GM19455 (cell line): ENCODE data around the gene MYMK.
A peak's percentile ranks its signal among the peaks of the same experiment; 100 is the strongest.

Experiments
- ATAC-seq: cut with Tn5 transposase; IDR thresholded peaks from one replicate; pipeline ENCODE4 v1.9.1; 2021; ENCODE audit not compliant: unreplicated experiment

Gene MYMK

GRCh38 chr9:133488686-133489252, 36.0 kb downstream of the MYMK start:
- ATAC-seq = no peak

GRCh38 chr9:133487331-133487725, 37.4 kb downstream of the MYMK start:
- no peak for ATAC-seq

- ATAC-seq = peak; percentile 17
Measured at GRCh38 chr9:133485531-133486260, 39.1 kb downstream of the MYMK start.

GRCh38 chr9:133484671-133485437, 39.9 kb downstream of the MYMK start:
- ATAC-seq = no peak

- ATAC-seq = no peak
Measured at GRCh38 chr9:133483611-133484010, 41.1 kb downstream of the MYMK start.

- peak; percentile 90 for ATAC-seq
Measured at GRCh38 chr9:133478851-133479711, 45.7 kb downstream of the MYMK start, which contains the start of gene SLC2A6. TSS of gene SLC2A6 (minus strand) at chr9:133479099. CDS start at chr9:133479059, 40 bp downstream.

- ATAC-seq = peak; percentile 47
Measured at GRCh38 chr9:133477992-133478850, 46.5 kb downstream of the MYMK start.

- ATAC-seq = no peak
Measured at GRCh38 chr9:133477461-133477860, 47.3 kb downstream of the MYMK start.

GRCh38 chr9:133476941-133477340, 47.8 kb downstream of the MYMK start:
- ATAC-seq = no peak

- no peak for ATAC-seq
Measured at GRCh38 chr9:133476036-133476931, 48.5 kb downstream of the MYMK start.

GRCh38 chr9:133475292-133476012, 49.3 kb downstream of the MYMK start:
- ATAC-seq = no peak

- no peak for ATAC-seq
Measured at GRCh38 chr9:133474853-133475252, 49.9 kb downstream of the MYMK start.

GRCh38 chr9:133474215-133474614, 50.5 kb downstream of the MYMK start:
- ATAC-seq = no peak

GRCh38 chr9:133473743-133474142, 51.0 kb downstream of the MYMK start:
- no peak for ATAC-seq

GRCh38 chr9:133472753-133473378, 51.9 kb downstream of the MYMK start:
- no peak for ATAC-seq

GRCh38 chr9:133472277-133472645, 52.5 kb downstream of the MYMK start:
- no peak for ATAC-seq

- ATAC-seq = no peak
Measured at GRCh38 chr9:133471551-133472276, 53.0 kb downstream of the MYMK start.
